Measurements from ENCODE around the gene PSMB8.

GRCh38 chr6:32887616-32888015, 43.8 kb upstream of the PSMB8 start:
- TF ChIP-seq CTCF (optimal IDR thresholded peaks at IDR 0.05 in 1 of 3, IDR thresholded peaks at IDR 0.05 in 1 of 3, conservative IDR thresholded peaks at IDR 0.05 in 1 of 3; ENCODE audit: extremely low read depth in 1 of 3, insufficient read depth in 2 of 3, low read length in 3 of 3) (no peak), EZH2 (IDR thresholded peaks at IDR 0.05; ENCODE audit: low read length) (no peak)

All from keratinocyte (primary cell).